ENCODE results near the gene HTR3B.

The HTR3B gene

GRCh38 chr11:113954235-113954634 lies 49.6 kb downstream of the HTR3B start:
- FAIRE-seq: no peak

GRCh38 chr11:113956986-113957385 lies 52.4 kb downstream of the HTR3B start:
- TF ChIP-seq CTCF (IDR thresholded peaks at IDR 0.05; ENCODE audit: insufficient read depth, missing control alignments): no peak
- FAIRE-seq: no peak
- peak; percentile 57 for DNase-seq (ENCODE audit: insufficient read length, low spot score)

More at GRCh38 chr11:113954235-113954634, 49.6 kb downstream of the HTR3B start:
- TF ChIP-seq CTCF (IDR thresholded peaks at IDR 0.05; ENCODE audit: insufficient read depth, missing control alignments): no peak
- no peak for DNase-seq (ENCODE audit: insufficient read length, low spot score)

- DNase-seq (ENCODE audit: insufficient read length, low spot score) (no peak), FAIRE-seq (no peak)
- TF ChIP-seq CTCF (IDR thresholded peaks at IDR 0.05; ENCODE audit: insufficient read depth, missing control alignments): no peak
These were observed 56.2 kb downstream of the HTR3B start for GRCh38 chr11:113960702-113961330.

GRCh38 chr11:113967361-113967760 lies 62.8 kb downstream of the HTR3B start:
- TF ChIP-seq CTCF (IDR thresholded peaks at IDR 0.05; ENCODE audit: insufficient read depth, missing control alignments): no peak
- DNase-seq (ENCODE audit: insufficient read length, low spot score) (no peak), FAIRE-seq (no peak)

GRCh38 chr11:113971506-113972195 lies 67.1 kb downstream of the HTR3B start:
- no peak for TF ChIP-seq CTCF (IDR thresholded peaks at IDR 0.05; ENCODE audit: insufficient read depth, missing control alignments)
- FAIRE-seq: no peak
- no peak for DNase-seq (ENCODE audit: insufficient read length, low spot score)

GRCh38 chr11:113974741-113975470 lies 70.3 kb downstream of the HTR3B start, which contains the start of gene HTR3A:
HTR3A (plus strand) TSS chr11:113975108; CDS start chr11:113975326, 218 bp downstream.
- DNase-seq (ENCODE audit: insufficient read length, low spot score): no peak
- no peak for FAIRE-seq
- TF ChIP-seq CTCF (IDR thresholded peaks at IDR 0.05; ENCODE audit: insufficient read depth, missing control alignments): no peak
